Superior temporal gyrus (tissue), 1 donor: ENCODE results near the gene PRKCE.
A peak's percentile ranks its signal among the peaks of the same experiment; 100 is the strongest.
"Not testable (repeated sequence)": the region's sequence is repeated elsewhere in the genome, so short reads cannot be mapped to it uniquely, and the experiment has no call there.

ENCODE experiments used
- DNase-seq: peaks from one replicate; pipeline ENCODE4 v3.0.0-alpha.2; 2016; ENCODE audit errors: extremely low spot score

Gene PRKCE

GRCh38 chr2:45909677-45910191 lies 258.3 kb downstream of the PRKCE start:
- no peak for DNase-seq

DNA sequence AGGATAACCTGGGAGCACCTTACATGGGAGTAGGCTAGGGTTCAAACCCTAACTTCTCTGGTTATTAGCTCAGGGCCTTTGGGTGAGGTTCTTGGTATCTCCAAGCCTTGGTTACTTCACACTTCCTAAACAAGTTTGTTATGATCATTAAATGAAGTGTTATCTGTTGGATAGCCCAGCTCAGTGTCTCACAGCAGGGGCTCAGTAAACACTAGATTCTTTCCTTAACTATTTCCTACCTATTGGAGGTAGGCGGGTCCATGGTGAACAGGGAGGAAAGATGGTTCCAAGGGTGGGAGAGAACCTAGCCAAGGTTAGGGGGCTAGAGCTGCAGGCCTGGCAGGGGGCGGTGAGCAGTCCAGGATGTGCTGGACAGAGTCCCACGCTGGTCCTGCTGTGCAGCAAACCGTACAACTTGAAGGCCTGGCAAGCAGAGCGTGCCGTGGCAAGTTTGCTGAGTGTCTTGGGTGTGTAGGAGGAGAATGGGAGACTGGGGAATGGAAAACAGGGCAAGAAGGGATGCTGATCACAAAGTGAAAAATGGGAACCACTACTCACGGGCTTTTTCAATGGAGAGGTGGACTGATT lies 259.1 kb downstream of the PRKCE start:
- no peak for DNase-seq

DNA sequence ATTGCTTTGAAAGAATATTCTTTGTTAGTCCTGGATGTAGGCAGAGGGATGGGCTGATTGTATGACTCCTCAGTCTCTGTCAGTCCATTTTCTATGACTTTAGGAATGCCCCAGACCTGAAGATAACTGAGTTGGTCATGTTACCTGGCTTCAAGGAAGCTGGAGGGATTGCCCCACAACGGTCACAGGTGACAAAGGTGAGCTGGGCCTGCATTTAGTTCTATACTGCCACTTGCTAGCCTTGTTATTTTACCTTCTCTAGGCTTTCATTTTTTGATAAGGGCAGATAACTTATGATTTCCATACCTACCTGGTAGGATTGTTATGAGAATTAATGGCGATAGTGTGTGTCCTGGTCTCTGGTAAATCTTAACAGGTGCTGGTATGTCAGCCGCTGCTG lies 260.1 kb downstream of the PRKCE start:
- no peak for DNase-seq

DNA sequence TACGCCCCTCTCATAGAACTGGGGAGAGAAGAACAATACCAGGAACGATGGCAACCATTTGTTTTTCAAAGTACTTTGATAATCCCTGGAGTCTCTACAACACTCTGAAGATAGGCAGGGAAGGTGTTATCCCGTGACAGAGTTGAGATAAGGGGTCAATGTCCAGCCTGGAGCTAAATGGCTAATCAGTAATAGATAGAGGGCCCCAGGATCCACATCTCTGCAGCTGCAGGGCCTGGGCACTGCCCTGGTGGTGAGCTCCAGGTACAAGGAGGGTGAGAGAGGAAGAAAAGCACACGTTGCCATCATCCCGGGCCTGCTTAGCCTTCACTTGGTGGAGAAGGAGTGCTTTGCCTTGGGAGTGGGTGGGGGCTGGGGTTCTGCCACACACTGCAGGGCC lies 260.6 kb downstream of the PRKCE start:
- no peak for DNase-seq

GRCh38 chr2:45913539-45913938 lies 262.1 kb downstream of the PRKCE start:
- DNase-seq, result no peak

DNA sequence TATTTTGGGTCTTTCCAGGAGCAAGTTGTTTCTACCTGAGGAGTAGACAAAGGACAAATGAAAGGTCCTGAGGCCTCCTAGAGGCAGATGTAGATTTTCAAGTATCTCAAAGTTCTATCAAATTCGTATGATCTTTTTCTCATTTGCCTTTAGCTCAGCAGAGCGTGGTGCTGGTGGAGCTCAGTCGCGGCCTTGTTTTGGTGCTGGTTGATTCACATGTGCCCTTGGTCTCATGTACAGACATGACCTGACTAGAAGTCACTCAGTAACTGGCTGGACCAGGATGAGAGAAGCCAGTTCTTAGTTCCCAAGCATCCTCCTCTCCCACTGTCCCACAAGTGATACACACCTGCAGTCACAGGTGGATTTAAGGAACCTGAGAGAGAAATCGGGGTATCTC lies 264.0 kb downstream of the PRKCE start:
- DNase-seq, result no peak

DNA sequence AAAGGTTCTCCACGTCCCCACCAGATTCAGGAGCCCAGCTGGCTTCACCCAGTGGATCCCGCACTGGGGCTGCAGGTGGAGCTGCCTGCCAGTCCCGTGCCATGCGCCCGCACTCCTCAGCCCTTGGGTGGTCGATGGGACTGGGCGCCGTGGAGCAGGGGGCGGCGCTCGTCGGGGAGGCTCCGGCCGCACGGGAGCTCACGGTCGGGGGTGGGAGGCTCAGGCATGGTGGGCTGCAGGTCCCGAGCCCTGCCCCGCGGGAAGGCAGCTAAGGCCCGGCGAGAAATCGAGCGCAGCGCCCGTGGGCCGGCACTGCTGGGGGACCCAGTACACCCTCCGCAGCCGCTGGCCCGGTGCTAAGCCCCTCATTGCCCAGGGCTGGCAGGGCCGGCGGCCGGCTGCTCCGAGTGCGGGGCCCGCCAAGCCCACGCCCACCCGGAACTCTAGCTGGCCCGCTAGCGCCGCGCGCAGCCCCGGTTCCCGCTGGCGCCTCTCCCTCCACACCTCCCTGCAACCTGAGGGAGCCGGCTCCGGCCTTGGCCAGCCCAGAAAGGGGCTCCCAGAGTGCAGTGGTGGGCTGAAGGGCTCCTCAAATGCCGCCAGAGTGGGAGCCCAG lies 266.2 kb downstream of the PRKCE start:
- DNase-seq, result not testable (repeated sequence)

GRCh38 chr2:45918463-45919159 lies 267.1 kb downstream of the PRKCE start:
- DNase-seq, result no peak

GRCh38 chr2:45919160-45919650 lies 267.7 kb downstream of the PRKCE start:
- no peak for DNase-seq

DNA sequence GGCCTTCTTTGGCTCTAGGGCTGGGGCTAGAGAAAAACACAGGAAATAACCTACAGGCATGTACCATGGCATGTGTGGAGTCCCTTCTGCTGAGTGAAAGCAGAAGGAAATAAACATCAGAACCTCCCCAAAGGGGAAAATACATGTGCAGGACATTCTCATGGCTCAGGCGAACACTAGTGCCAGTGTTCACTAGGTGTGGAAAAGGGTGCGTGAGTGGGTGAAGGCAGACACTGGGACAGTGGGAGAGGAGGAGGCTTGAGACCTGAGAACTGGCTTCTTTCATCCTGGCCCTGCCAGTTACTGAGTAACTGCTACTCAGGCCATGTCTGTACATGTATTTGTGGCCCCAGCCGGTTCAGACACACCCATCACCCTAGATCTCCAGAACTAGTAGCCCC lies 268.2 kb downstream of the PRKCE start:
- DNase-seq, result no peak

GRCh38 chr2:45921921-45922320 lies 270.4 kb downstream of the PRKCE start:
- no peak for DNase-seq

- no peak for DNase-seq
Measured at GRCh38 chr2:45922577-45922988, 271.1 kb downstream of the PRKCE start.

DNA sequence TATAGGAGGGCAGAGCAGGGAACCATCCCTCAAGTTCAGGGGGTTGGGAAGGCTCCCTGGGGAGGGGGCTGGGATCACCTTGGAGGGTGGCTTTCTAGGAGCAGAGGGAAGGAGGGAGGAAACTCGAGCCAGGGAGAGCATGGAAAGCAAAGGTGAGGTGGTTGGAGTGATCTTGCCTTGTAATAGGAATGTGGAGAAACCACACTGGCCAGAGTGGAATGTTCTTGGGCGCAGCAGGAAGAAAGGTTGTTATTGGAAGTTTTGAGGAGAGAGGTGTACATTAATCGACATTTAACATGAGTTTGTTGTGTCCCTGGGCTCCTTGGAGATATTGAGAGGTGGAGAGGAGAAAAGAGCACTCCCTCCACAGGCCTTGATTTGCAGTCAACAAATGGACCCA lies 272.2 kb downstream of the PRKCE start:
- no peak for DNase-seq

DNA sequence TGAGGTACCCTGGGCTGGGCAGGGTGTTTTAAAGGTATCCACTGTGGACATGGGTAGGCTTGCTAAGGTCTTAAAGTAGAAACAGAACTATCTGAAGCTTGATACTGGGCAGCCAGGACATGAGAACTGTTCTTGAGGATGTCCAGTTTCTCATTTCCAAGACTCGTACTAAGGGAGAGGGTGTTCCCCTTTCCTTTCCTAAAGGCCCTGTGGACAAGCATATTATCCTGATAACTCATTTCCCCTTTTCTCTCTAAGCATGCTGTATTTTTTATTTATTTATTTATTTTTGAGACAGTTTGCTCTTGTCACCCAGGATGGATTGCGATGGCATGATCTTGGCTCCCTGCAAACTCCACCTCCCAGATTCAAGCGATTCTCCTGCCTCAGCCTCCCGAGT lies 273.6 kb downstream of the PRKCE start:
- DNase-seq, result no peak

- DNase-seq, result peak; percentile 62
Measured at GRCh38 chr2:45925636-45926366, 274.3 kb downstream of the PRKCE start.

DNA sequence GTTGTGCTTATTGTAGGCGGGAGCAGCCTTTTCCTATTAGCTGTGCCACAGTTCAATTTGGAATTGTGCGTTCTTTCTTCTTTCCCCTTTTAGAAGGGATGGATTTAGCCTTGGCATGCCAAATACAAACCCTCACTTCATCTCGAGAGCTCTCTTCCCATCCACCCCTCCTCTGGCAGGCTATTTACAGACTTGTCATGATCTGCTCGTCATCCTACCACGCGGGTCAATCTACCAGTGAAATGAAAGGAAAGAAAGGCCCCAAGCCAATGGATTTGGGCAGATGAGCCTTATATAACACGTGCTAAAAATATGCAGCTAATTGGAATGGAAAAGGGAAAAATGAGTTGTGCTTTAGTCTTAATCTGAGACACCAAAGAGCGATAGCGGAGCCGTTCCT lies 277.5 kb downstream of the PRKCE start:
- DNase-seq, result peak; percentile 85

DNA sequence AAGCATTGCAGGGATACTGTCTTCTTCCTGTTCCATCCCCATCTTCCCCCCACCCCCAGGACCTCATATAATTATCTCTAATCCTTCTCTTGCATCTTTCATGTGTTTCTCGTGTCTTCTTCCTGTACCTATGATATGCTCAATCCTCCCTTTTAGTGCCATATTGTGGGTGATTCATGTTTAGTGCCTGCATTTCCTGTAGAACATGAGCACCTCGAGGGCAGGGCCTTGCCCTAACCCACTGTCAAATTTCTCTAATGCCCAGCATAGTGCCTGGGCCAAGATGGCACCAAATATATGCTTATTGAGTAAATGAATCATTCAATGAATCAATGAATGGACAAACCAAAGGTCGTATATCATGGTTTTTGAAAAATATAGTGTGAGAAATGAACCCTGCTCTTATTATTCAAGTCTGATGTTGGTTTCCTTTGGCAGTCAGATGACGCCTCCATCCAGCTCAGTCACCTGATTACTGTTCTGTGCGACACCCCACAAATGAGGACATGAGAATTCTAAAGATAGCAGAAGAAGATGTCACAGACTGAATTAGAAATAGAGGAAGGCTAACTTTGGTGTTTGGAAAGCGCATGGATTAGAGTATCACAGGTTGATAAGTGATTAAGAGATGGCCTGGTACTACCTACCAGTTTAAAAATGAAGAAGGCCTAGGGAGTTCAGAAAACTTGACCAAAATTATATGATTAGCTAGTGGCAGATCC lies 278.4 kb downstream of the PRKCE start:
- no peak for DNase-seq

DNA sequence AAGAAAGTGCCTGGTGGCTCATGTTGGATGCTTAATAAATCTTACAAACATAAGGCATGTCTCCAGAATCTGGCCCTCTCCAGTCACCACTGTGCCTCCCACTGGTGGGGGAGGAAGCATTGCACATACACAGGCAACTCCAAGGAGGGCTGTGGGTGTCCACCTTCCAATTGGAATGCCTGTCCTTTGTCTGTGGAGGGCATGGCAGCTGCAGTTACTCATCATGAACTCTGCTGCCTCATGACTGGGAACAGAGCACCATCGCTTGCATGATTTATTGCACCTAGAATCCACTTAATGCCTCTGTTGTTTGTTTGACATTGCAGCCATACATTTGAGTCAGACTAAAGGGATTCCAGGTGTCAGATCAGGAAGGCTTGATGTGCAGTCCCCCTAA lies 278.9 kb downstream of the PRKCE start:
- DNase-seq, result no peak

GRCh38 chr2:45932278-45932975 lies 281.0 kb downstream of the PRKCE start:
- no peak for DNase-seq

DNA sequence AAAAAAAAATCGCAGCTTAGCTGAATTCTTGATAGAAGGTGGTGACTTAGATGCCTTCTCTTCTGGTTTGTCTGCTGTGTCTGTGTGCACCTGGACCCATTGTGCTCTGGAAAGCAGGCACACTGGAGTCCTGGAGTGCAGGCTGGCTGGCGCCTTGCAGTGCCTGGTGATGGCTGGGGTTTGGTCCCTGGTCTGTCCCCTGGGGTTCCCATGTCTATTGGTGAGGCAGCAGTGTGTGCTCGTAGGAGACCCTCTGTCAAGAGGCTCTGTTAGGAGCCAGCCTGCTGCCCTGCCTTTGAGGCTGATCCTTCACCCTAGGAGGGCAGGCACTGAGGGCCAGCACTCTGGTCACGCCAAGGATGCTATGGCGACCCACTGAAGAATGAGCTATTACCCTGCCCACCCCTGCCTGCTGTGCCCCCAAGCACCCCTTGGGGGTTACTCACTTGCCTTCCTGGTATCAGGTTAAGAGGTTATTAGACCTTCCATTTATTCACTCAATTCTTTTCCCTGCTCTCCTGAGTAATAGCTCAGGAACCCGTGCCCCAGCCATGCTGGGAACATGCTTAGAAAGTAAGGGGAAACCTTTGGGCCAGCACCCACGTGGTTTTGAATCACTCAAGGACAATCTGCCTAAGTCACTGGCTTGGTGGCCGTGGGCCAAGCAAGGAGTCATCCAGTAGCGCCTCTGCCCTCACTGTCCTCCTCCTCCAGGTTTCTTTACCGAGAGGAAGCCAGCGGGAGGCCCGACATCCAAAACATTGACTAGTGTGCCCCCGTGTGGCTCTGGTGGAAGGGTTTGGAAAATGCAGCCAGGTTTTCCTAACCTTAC lies 284.5 kb downstream of the PRKCE start:
- DNase-seq, result peak; percentile 89
